Naive thymus-derived CD4-positive, alpha-beta T cell (primary cell): ENCODE measurements around the gene SHF. TPM values are rescaled to one million over a fixed set of nuclear protein-coding genes. Genes with fewer than 3 reads are reported as not detected.
"Not testable (repeated sequence)": the region's sequence is repeated elsewhere in the genome, so short reads cannot be mapped to it uniquely, and the experiment has no call there.

Experiments used
- ATAC-seq: fragments of 150-1000 bp; cut with Tn5 transposase; 2 replicates; pipeline ENCODE4 v1.10.0; 2021; ENCODE audit warnings: mild to moderate bottlenecking, moderate library complexity
- CTCF ChIA-PET: fragments of 350-600 bp; sonication (Branson Sonifier 250); formaldehyde crosslinking; loops from one replicate; lab custom pipeline; 2021; ENCODE audit warnings: antibody characterized with exemption; lab: Charles Lee
- POLR2A ChIA-PET: fragments of 350-600 bp; sonication (Branson Sonifier 250); formaldehyde crosslinking; loops from one replicate; lab custom pipeline; 2021; ENCODE audit warnings: antibody characterized with exemption, inconsistent platforms; lab: Charles Lee
- DNase-seq, 9 donors: peaks; one replicate each; pipeline versions ENCODE4 v3.0.0 to v3.0.0-alpha.2; 2020 to 2022; ENCODE audit warnings: mixed read lengths in 1 of 9
- H3K27ac ChIP-seq: one replicate; pipeline ENCODE4 v1.7.0; 2013; ENCODE audit warnings: mild to moderate bottlenecking, low read depth, low read length, moderate library complexity
- H3K27me3 ChIP-seq, 2 donors: one replicate each; pipeline ENCODE4 v1.7.0; 2013; ENCODE audit warnings: low read length in 2 of 2, mild to moderate bottlenecking in 2 of 2, moderate library complexity in 2 of 2; ENCODE audit not compliant: control insufficient read depth in 2 of 2, insufficient read depth in 2 of 2
- H3K36me3 ChIP-seq, 3 experiments: 1 replicate in 2 of 3; 2 replicates in 1 of 3; pipeline ENCODE4 v1.7.0; 2013; ENCODE audit warnings: low read length in 3 of 3, mild to moderate bottlenecking in 3 of 3, moderate library complexity in 1 of 3; ENCODE audit not compliant: insufficient read depth in 3 of 3, control insufficient read depth in 2 of 3
- H3K4me1 ChIP-seq, 2 donors: one replicate each; pipeline ENCODE4 v1.7.0; 2013; ENCODE audit warnings: low read length in 2 of 2, mild to moderate bottlenecking in 2 of 2, moderate library complexity in 1 of 2; ENCODE audit not compliant: control insufficient read depth in 2 of 2, insufficient read depth in 2 of 2
- H3K4me3 ChIP-seq: 2 replicates; pipeline ENCODE4 v1.7.0; 2013; ENCODE audit warnings: mild to moderate bottlenecking, low read length
- H3K9me3 ChIP-seq, 3 experiments: 1 replicate in 2 of 3; 2 replicates in 1 of 3; pipeline ENCODE4 v1.7.0; 2013; ENCODE audit warnings: low read length in 3 of 3; ENCODE audit not compliant: control insufficient read depth in 2 of 3
- H3K27ac Mint-ChIP-seq, 9 donors: one replicate each; pipeline ENCODE4 v1.8.0; 2020 to 2022; ENCODE audit warnings: mixed read lengths in 9 of 9, mild to moderate bottlenecking in 8 of 9, moderate library complexity in 5 of 9, inconsistent platforms in 2 of 9
- H3K27me3 Mint-ChIP-seq, 5 donors: one replicate each; pipeline ENCODE4 v1.8.0; 2021 to 2022; ENCODE audit warnings: mixed read lengths in 5 of 5, mild to moderate bottlenecking in 1 of 5
- H3K36me3 Mint-ChIP-seq, 5 donors: one replicate each; pipeline ENCODE4 v1.8.0; 2020 to 2022; ENCODE audit warnings: mixed read lengths in 5 of 5, mild to moderate bottlenecking in 3 of 5, inconsistent platforms in 1 of 5
- H3K4me1 Mint-ChIP-seq, 7 donors: one replicate each; pipeline ENCODE4 v1.8.0; 2020 to 2022; ENCODE audit warnings: mixed read lengths in 7 of 7, mild to moderate bottlenecking in 3 of 7, inconsistent platforms in 1 of 7
- H3K4me3 Mint-ChIP-seq, 10 donors: one replicate each; pipeline ENCODE4 v1.8.0; 2020 to 2022; ENCODE audit warnings: mild to moderate bottlenecking in 10 of 10, mixed read lengths in 10 of 10, moderate library complexity in 6 of 10, inconsistent platforms in 2 of 10
- H3K9me3 Mint-ChIP-seq, 11 donors: one replicate each; pipeline ENCODE4 v1.8.0; 2020 to 2022; ENCODE audit warnings: mixed read lengths in 11 of 11, mild to moderate bottlenecking in 4 of 11, inconsistent platforms in 1 of 11, moderate library complexity in 1 of 11
- intact Hi-C, 2 donors: fragments of 100-400 bp; cut with micrococcal nuclease; formaldehyde crosslinking; loops; one replicate each; pipeline ENCODE4 v1.15.1; 2023
- polyA plus RNA-seq, 2 donors: library from polyadenylated mRNA; unstranded; fragments of 300-500 nt; fragmentation: Illumina TruSeq; gene quantifications; one replicate each; pipeline ENCODE4 v1.2.3, GENCODE V29; 2021
- total RNA-seq, 6 experiments: library from RNA in 5 of 6; stranded (reverse) in 5 of 6; gene quantifications; 1 replicate in 5 of 6; 2 replicates in 1 of 6; pipeline ENCODE4 v1.2.3 and lab custom pipeline; 2021 to 2026

The SHF gene
- total RNA-seq, result 1 to 10 TPM; 3.5 to 8.7 (median 6.2) TPM
- 1 to 10 TPM; 2.5 to 3.0 TPM for polyA plus RNA-seq
- total RNA-seq (lab: John Stamatoyannopoulos, UW), result 14.9 reads per million, percentile 44 among the genes with 10 or more reads in this experiment

- CTCF ChIA-PET, result interaction anchor here (0.6 to 0.9 kb wide), 2 partner anchors 17 to 269 kb away, joined by 3 to 4 read pairs; no protein-coding TSS in a partner anchor
- Mint-ChIP-seq H3K36me3 (no peaks in the 10 kb centered on the region), H3K4me3 (peak within 1 kb of the TSS; percentile 84 to 97 (median 92)), H3K27me3 (peaks cover 0 to 25% (median 2%) of the 10 kb centered on the region in 5 donors), H3K27ac (peak within 1 kb of the TSS; percentile 77 to 95 (median 89)), H3K4me1 (peaks cover 11 to 27% (median 20%) of the 10 kb centered on the region in 7 donors), H3K9me3 (peaks cover 0 to 2% (median 0%) of the 10 kb centered on the region in 11 donors)
- peak within 1 kb of the TSS; percentile 76 for H3K4me3 ChIP-seq
- H3K36me3 ChIP-seq, result no peaks in the 10 kb centered on the region
- POLR2A ChIA-PET, result interaction anchor here (0.6 to 13.0 kb wide), 4 partner anchors 13 to 761 kb away, joined by 3 to 177 read pairs (median 4); partner anchors contain the start of gene CTDSPL2
- peaks cover 3 to 5% of the 10 kb centered on the region in 2 donors for H3K4me1 ChIP-seq
- peak within 1 kb of the TSS; percentile 92 for H3K27ac ChIP-seq
- no peaks in the 10 kb centered on the region for H3K9me3 ChIP-seq
- peak; percentile 38 to 83 (median 57) for DNase-seq
- intact Hi-C loops, result loop anchor here (1.0 kb wide), 3 partner anchors 10 to 70 kb away; no protein-coding TSS in a partner anchor
- peak; percentile 81 for ATAC-seq
- no peaks in the 10 kb centered on the region for H3K27me3 ChIP-seq
Observed at GRCh38 chr15:45187894-45188830, at the start of gene SHF. SHF (minus strand) TSS chr15:45187966; CDS start chr15:45187951, 15 bp downstream.

DNA sequence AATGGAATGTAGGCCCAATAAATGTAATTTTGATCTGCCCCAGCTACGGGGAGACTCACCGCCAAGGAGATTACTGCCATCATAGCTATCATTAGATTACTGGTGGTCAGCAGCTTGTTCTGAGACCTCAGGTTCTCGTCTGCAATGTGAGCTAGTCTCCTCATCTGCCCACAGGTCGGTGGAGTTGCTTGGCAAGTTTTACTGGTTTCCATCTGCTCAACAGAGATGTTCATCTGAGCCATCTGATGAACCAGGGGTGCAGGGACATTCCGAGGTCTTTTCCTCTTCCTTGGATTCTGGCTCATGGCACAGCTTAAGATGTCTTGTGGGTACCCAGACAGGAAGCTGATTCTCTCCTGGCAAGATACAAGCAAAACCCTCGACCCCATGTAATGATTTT, 49.0 kb upstream of the SHF start:
- CTCF ChIA-PET, H3K4me1 Mint-ChIP-seq, intact Hi-C loops, H3K27ac ChIP-seq, H3K4me3 ChIP-seq, POLR2A ChIA-PET, ATAC-seq, H3K27me3 ChIP-seq, DNase-seq, H3K27ac Mint-ChIP-seq, H3K36me3 ChIP-seq, H3K4me3 Mint-ChIP-seq, H3K4me1 ChIP-seq: not testable (repeated sequence)
- peaks cover 7 to 91% (median 49%) of the 10 kb centered on the region in 11 donors for H3K9me3 Mint-ChIP-seq
- peaks cover 2 to 14% (median 11%) of the 10 kb centered on the region in 5 donors for H3K27me3 Mint-ChIP-seq
- H3K9me3 ChIP-seq, result peaks cover 0 to 40% (median 7%) of the 10 kb centered on the region in 3 experiments
- peaks cover 2 to 25% (median 14%) of the 10 kb centered on the region in 5 donors for H3K36me3 Mint-ChIP-seq

- H3K4me1 Mint-ChIP-seq, result peaks cover 0 to 1% (median 0%) of the 10 kb centered on the region in 7 donors
- Histone ChIP-seq H3K9me3 (peaks cover 0 to 20% (median 0%) of the 10 kb centered on the region in 3 experiments), H3K27me3 (no peaks in the 10 kb centered on the region), H3K4me1 (no peaks in the 10 kb centered on the region), H3K36me3 (no peaks in the 10 kb centered on the region), H3K4me3 (no peak overlapping the region), H3K27ac (no peak overlapping the region)
- ChIA-PET CTCF (interaction anchor here (0.7 kb wide), 1 partner anchor 117 kb away, joined by 3 read pairs; no protein-coding TSS in a partner anchor), POLR2A (no interaction called here)
- intact Hi-C loops, result no loop called here
- no peak overlapping the region for H3K27ac Mint-ChIP-seq
- H3K9me3 Mint-ChIP-seq, result peaks cover 6 to 78% (median 33%) of the 10 kb centered on the region in 11 donors
- H3K4me3 Mint-ChIP-seq, result no peak overlapping the region
- ATAC-seq (no peak), DNase-seq (no peak)
- H3K36me3 Mint-ChIP-seq, result peaks cover 0 to 19% (median 11%) of the 10 kb centered on the region in 5 donors
- peaks cover 4 to 23% (median 15%) of the 10 kb centered on the region in 5 donors for H3K27me3 Mint-ChIP-seq
Observed at GRCh38 chr15:45234562-45235235, 46.9 kb upstream of the SHF start.

DNA sequence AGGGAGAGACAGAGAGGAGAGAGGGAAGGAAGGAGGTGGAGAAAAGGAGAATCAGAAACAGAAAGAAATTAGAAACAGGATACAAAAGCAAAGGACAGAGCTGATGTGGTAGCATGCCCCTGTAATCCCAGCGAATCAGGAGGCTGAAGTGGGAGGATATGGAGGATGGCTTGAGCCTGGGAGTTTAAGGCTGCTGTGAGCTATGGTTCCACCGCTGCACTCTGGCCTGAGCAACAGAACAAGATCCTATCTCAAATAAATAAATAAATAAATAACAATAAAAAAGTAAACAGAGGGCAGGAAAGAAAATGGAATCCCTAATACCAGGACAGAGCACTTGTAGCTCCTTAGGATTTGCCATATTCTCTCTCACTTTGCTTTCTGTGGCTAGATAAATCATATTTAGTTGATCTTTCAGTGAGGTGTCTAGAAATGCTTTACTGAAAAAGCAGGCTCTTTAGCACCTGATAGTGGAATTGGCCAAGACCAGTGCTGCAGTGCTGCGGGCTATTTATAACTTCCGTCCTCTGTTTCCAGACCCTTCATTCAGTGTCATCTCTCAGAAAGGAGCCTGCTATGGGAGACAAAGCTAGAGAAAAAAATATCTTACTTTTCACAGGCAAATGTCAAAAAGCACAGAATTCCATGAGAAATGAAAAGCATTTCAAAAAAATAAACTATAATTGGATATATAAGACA, 44.2 kb upstream of the SHF start:
- Histone ChIP-seq H3K27me3 (no peaks in the 10 kb centered on the region), H3K4me3 (no peak overlapping the region), H3K9me3 (peaks cover 0 to 13% (median 0%) of the 10 kb centered on the region in 3 experiments), H3K27ac (no peak overlapping the region), H3K36me3 (no peaks in the 10 kb centered on the region), H3K4me1 (no peaks in the 10 kb centered on the region)
- peaks cover 0 to 13% (median 9%) of the 10 kb centered on the region in 5 donors for H3K36me3 Mint-ChIP-seq
- ChIA-PET POLR2A (no interaction called here), CTCF (no interaction called here)
- H3K27me3 Mint-ChIP-seq, result peaks cover 5 to 23% (median 11%) of the 10 kb centered on the region in 5 donors
- no peak overlapping the region for H3K27ac Mint-ChIP-seq
- H3K9me3 Mint-ChIP-seq, result peaks cover 6 to 51% (median 23%) of the 10 kb centered on the region in 11 donors
- no peak overlapping the region for H3K4me3 Mint-ChIP-seq
- ATAC-seq, result no peak
- no peak for DNase-seq
- H3K4me1 Mint-ChIP-seq, result peaks cover 0 to 1% (median 0%) of the 10 kb centered on the region in 7 donors
- intact Hi-C loops, result no loop called here

DNA sequence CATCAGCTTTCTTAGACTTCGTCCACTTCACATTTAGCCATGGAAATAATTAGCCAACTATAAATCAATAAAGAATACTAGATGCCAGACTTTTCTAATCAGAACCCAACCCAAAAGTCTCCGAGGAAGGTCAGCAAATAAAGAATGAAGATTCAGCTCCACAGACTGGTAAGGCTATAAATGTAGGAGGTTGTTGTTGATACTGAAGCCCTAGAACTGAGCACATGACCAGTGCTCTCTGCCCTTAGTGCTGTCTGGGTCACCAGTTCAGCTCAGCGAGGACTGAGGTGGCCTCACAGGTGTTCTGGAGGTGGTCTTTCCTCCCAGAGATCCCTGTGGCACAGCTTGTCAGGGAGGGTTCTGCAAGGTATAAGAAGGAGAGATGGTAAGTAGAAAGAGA, 43.4 kb upstream of the SHF start:
- Histone ChIP-seq H3K4me1 (no peaks in the 10 kb centered on the region), H3K27ac (no peak overlapping the region), H3K9me3 (peaks cover 0 to 13% (median 0%) of the 10 kb centered on the region in 3 experiments), H3K36me3 (no peaks in the 10 kb centered on the region), H3K27me3 (no peaks in the 10 kb centered on the region), H3K4me3 (no peak overlapping the region)
- Mint-ChIP-seq H3K4me1 (peaks cover 0 to 1% (median 0%) of the 10 kb centered on the region in 7 donors), H3K27ac (no peak overlapping the region), H3K27me3 (peaks cover 5 to 27% (median 11%) of the 10 kb centered on the region in 5 donors), H3K36me3 (peaks cover 0 to 10% (median 7%) of the 10 kb centered on the region in 5 donors), H3K4me3 (no peak overlapping the region), H3K9me3 (peaks cover 4 to 42% (median 17%) of the 10 kb centered on the region in 11 donors)
- DNase-seq (no peak), ATAC-seq (no peak)
- ChIA-PET CTCF (interaction anchor here (0.6 kb wide), 1 partner anchor 905 kb away, joined by 3 read pairs; no protein-coding TSS in a partner anchor), POLR2A (no interaction called here)
- intact Hi-C loops, result no loop called here
